Measurements from ENCODE around the gene FRMD4A.
"Not testable (repeated sequence)": the region's sequence is repeated elsewhere in the genome, so short reads cannot be mapped to it uniquely, and the experiment has no call there.

The FRMD4A gene

DNA sequence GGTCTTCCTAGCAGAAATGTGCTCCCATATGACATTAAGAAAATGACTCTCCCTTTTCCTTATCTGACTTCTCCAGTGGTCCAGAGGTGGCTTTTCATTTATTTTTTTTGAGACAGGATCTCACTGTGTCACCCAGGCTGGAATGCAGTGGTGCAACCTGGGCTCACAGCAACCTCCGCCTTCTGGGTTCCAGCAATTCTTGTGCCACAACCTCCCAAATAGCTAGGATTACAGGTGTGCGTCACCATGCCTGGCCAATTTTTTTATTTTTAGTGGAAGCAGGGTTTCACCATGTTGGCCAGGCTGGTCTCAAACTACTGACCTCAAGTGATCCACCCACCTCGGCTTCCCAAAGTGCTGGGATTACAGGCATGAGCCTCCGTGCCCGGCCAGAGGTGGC, 563.6 kb downstream of the FRMD4A start:
- not testable (repeated sequence) for DNase-seq

GRCh38 chr10:13765641-13766341, 564.9 kb downstream of the FRMD4A start:
- DNase-seq = no peak

DNA sequence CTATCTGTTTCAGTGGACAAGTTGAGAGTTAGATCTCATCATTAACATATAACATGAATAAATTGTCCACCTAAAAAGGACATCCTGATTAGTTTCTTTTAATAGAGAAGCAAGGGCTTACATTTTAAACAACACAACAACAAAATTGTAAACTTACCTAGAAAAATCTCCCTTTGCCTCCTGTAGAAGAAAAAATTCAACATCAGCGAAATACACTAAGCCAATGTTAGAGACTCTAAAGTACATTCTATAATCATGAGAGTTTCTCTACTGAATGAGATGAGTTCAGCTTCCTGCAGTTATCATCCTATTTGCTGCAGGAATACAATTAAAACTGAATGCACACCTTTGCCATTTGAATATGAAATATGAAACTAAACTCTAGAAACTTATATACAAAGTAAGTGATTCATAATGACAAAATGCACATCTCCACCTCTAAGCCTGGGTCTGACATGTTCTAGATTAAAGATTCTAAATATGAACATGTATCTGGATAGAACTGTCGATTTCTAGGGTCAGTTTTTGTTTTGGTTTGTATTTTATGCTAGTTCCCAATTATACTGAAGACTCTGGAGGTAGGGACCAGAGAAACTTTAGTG, 569.1 kb downstream of the FRMD4A start:
- no peak for DNase-seq

DNA sequence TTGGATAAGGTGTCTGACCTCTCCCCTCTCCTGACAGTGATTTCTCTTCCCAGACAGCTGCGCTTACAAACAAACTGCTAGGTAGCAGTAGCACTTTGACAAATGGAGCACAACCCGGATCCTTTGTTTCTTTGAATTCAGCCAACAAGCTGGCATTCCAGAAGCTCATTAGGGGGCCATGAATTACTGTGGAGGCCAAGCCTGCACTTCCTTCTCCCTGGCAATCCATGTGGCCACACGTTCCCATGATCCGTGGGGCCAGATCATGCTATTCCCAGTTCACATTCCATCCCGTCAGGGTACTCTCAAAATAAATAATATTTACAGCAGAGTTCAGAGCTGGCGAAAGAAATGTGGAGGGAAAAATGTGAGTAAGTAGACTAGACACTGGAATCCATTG, 571.6 kb downstream of the FRMD4A start:
- no peak for DNase-seq

DNA sequence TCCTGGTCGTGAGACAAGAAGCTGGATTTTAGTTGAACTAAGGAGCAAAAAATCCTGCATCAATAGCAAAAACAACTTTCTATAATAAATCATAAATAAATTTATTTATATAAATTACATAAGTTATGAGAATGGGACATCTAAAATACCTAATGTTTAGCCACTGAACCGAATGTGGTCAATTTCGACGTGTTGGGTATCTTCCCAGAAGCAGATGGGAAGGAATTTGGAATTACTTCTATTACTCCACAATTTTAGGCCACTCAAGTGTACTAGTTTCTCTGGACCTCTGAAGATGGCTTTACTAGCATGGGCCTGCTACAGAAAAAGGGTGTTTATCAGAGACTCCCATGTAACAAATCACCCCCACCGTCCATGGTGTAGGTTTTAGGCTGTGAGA, 572.0 kb downstream of the FRMD4A start:
- DNase-seq = no peak

DNA sequence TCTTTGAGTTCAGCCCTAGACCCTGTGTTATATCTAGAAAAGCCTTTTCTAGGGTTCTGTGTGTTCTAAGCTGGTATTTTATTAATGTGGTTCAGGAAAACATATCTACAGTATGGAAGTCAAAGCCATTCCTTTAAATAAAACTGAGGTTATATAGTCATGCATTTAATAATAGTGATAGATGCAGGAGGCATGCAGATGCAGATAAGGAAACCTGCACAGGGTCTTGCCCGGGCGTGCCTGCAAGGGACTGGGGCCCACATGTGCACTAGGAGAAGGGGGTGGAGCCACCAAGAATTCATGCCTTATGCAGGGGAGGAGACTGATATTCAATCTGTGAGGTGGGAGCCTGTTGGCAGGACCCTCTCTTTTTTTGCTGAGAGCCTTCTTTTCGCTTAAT, 572.4 kb downstream of the FRMD4A start:
- no peak for DNase-seq

DNA sequence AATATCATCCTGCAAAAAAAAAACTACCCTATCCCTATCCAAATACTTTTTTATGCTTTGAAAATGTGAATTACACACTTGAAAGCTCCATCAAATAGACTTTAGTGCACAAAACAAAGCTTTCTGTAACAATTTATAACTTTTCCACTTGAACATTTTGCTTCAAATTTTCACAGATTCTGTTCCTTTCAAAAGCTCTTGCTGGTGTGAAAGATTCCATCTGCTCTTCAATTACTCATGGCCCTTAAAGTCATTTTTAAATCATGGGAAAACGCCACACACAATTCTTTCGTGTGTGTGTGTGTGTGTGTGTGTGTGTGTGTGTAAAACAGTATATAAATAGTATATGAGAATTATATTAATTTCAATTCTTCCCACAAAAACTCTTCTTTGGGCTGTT, 576.4 kb downstream of the FRMD4A start:
- no peak for DNase-seq

- no peak for DNase-seq
Observed at GRCh38 chr10:13751191-13751764, 579.4 kb downstream of the FRMD4A start.

- no peak for DNase-seq
Observed at GRCh38 chr10:13750299-13751190, 580.2 kb downstream of the FRMD4A start.

GRCh38 chr10:13745271-13745670, 585.5 kb downstream of the FRMD4A start:
- DNase-seq = no peak

DNA sequence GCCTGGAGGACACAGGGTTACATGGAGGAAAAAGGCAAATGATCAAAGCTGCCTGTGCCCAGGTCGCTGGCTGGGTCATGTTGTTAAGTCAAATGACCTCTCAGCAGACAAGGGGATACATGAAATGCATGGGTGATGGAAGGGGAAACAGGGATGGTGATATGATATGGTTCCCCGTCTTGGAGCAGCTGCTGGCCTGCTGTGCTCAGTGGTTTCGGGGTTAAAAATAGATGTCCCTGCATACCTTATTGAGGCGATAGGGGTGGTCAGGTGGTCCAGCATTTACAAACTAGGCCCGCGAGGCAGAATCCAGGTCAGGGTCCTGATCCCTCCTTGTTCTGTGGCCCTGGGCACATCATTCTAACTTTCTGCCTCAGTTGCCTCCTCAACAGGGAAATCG, 586.8 kb downstream of the FRMD4A start:
- no peak for DNase-seq

GRCh38 chr10:13743101-13743693, 587.5 kb downstream of the FRMD4A start:
- no peak for DNase-seq

GRCh38 chr10:13741438-13741837, 589.3 kb downstream of the FRMD4A start:
- no peak for DNase-seq

- no peak for DNase-seq
Observed at GRCh38 chr10:13740461-13740860, 590.3 kb downstream of the FRMD4A start.

GRCh38 chr10:13739183-13739582, 591.5 kb downstream of the FRMD4A start:
- DNase-seq = no peak

- DNase-seq = no peak
Observed at GRCh38 chr10:13736506-13736905, 594.2 kb downstream of the FRMD4A start.

- DNase-seq = no peak
Observed at GRCh38 chr10:13734151-13734550, 596.6 kb downstream of the FRMD4A start.

DNA sequence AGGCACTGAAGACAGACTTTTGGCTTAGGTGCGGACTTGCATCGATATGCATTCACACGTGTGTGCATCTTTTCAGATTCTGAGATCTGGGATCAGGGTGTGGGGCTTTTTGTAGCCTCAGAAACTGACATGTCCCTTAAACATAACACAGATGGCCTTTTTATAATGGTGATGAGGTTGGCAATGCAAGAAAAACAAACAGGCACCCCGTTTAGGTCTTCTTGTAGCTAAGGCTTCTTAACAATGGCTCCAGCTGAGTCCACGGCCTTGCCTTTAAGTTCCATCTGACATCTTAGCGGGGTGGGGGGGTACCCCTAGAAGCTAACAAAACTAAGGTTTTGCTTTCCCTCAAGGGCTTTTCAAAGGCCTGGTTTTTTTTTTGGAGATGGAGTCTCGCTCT, 597.7 kb downstream of the FRMD4A start:
- DNase-seq = no peak

DNA sequence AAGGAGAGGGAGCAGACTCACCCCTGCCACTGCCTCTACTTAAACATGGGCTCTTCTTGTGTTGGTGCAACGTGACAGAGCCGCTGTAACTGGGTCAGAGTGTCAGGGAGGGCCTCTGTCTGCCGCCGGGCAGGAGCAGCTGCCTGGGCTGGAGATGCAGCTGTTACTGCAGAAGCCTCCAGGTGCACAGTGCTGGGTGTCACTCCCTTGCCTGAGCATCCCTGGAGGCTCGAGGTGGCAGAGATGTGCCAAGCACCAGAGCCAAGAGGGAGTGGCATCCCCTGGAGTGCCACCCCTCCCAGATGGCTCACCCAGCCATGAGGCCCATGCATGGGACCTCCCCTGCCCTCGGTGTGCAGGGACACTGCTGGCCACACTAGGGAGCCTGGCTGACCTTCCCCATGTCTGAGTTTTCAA, 598.3 kb downstream of the FRMD4A start:
- DNase-seq = no peak

DNA sequence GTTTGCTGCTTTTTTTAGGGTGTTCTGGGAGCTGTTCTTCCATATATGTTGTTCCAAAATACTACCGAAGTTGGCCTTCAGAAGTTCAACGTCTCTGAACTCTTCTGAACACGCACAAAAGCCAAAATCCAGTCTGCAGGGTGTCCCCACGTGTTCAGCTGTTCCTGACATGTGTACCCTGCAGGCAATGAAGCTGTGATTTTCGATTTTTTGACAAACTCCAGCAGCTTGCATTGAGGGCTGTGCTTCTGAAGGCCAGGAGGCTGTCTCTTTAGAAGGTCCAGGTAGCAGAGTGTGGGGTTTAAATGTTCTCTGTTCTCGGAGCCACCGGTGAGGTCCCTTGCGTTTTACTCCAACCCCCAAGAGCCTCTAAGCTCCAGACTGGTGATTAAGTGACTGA, 598.9 kb downstream of the FRMD4A start:
- no peak for DNase-seq

GRCh38 chr10:13730956-13731355, 599.8 kb downstream of the FRMD4A start:
- DNase-seq = no peak

DNA sequence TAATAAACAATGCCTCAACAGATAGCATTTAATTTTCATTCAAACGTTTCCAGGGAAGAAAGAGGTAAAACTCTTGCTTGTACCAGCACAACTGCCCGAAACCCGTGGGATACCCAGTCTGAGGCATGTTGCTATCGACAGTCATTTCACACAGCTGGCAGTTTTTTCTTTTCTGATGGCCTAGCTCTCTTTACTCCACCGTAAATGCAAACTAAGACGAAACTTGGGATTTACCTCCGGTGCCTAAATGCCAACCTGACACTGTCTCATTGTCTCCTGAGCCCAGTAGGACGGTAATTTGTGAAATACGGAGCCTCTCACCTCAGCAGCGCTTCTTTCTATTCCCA, 600.4 kb downstream of the FRMD4A start:
- DNase-seq = no peak

- no peak for DNase-seq
Observed at GRCh38 chr10:13729586-13730305, 601.0 kb downstream of the FRMD4A start.
